IMR-90 (cell line): ENCODE results near the gene RAI2. TPM values are rescaled to one million over a fixed set of nuclear protein-coding genes. Genes with fewer than 3 reads are reported as not detected.

Experiments used
- ATAC-seq: fragments of 200-7000 bp; cut with Tn5 transposase; 2 replicates; pipeline ENCODE4 v1.9.1; 2020; ENCODE audit warnings: low read depth, mild to moderate bottlenecking, moderate library complexity
- BruUV-seq: library from RNA; stranded (reverse); fragments of 400-500 nt; replicated peaks from 2 replicates; lab custom pipeline; 2021; lab: Mats Ljungman, UMichigan
- CTCF ChIA-PET: fragments of 300-600 bp; formaldehyde crosslinking; extraction: SDS; loops from one replicate; lab custom pipeline; 2021; ENCODE audit warnings: antibody characterized with exemption; lab: Yijun Ruan, JAX
- POLR2A ChIA-PET: fragments of 300-600 bp; sonication (Branson Sonifier 250); formaldehyde crosslinking; loops from one replicate; lab custom pipeline; 2022; ENCODE audit warnings: antibody characterized with exemption; ENCODE audit not compliant: unreplicated experiment; lab: Charles Lee
- DNase-seq: peaks from one replicate; pipeline ENCODE4 v3.0.0; 2013
- H2AFZ ChIP-seq: replicated peaks from 2 replicates; pipeline ENCODE3; 2013; ENCODE audit warnings: low read length, mild to moderate bottlenecking; ENCODE audit not compliant: poor library complexity
- H2AK5ac ChIP-seq: 2 replicates; pipeline ENCODE4 v1.6.1; 2013; ENCODE audit warnings: low read depth, low read length, inconsistent platforms
- H2AK9ac ChIP-seq: replicated peaks from 2 replicates; pipeline ENCODE3; 2013; ENCODE audit warnings: mild to moderate bottlenecking, low read depth, low read length, moderate library complexity; ENCODE audit not compliant: poor library complexity
- H2BK120ac ChIP-seq: 2 replicates; pipeline ENCODE4 v1.6.1; 2013; ENCODE audit warnings: low read depth, low read length, inconsistent platforms
- H2BK15ac ChIP-seq: 3 replicates; pipeline ENCODE4 v1.6.1; 2013; ENCODE audit warnings: low read depth, low read length, inconsistent platforms
- H2BK20ac ChIP-seq: 2 replicates; pipeline ENCODE4 v1.6.1; 2013; ENCODE audit warnings: low read depth, mild to moderate bottlenecking, inconsistent platforms, low read length, moderate library complexity
- H2BK5ac ChIP-seq: 2 replicates; pipeline ENCODE4 v1.6.1; 2013; ENCODE audit warnings: mild to moderate bottlenecking, low read depth, low read length, inconsistent platforms; ENCODE audit not compliant: poor library complexity, severe bottlenecking
- H3K14ac ChIP-seq: replicated peaks from 2 replicates; pipeline ENCODE4 v1.6.1; 2013; ENCODE audit warnings: low read depth, low read length, inconsistent platforms
- H3K18ac ChIP-seq: 2 replicates; pipeline ENCODE4 v1.6.1; 2013; ENCODE audit warnings: low read depth, low read length, control low read depth
- H3K23ac ChIP-seq: 2 replicates; pipeline ENCODE4 v1.6.1; 2013; ENCODE audit warnings: low read depth, low read length, inconsistent platforms
- H3K27ac ChIP-seq: 2 replicates; pipeline ENCODE4 v1.5.1; 2013; ENCODE audit warnings: mild to moderate bottlenecking, control low read depth, low read length; ENCODE audit not compliant: insufficient read depth
- H3K27me3 ChIP-seq: 2 replicates; pipeline ENCODE4 v1.6.1; 2013; ENCODE audit warnings: low read length; ENCODE audit not compliant: control insufficient read depth, insufficient read depth
- H3K36me3 ChIP-seq: 2 replicates; pipeline ENCODE4 v1.6.1; 2013; ENCODE audit warnings: low read length, mixed read lengths; ENCODE audit not compliant: control insufficient read depth, insufficient read depth
- H3K4ac ChIP-seq: 2 replicates; pipeline ENCODE4 v1.6.1; 2013; ENCODE audit warnings: low read depth, low read length, inconsistent platforms
- H3K4me1 ChIP-seq: 2 replicates; pipeline ENCODE4 v1.6.1; 2013; ENCODE audit warnings: low read length, mixed read lengths; ENCODE audit not compliant: control insufficient read depth, insufficient read depth
- H3K4me2 ChIP-seq: 2 replicates; pipeline ENCODE4 v1.6.1; 2013; ENCODE audit warnings: low read depth, mild to moderate bottlenecking, control low read depth, low read length, moderate library complexity
- H3K4me3 ChIP-seq: 2 replicates; pipeline ENCODE4 v1.5.1; 2013; ENCODE audit warnings: low read depth, mild to moderate bottlenecking, control low read depth, low read length, moderate library complexity; ENCODE audit not compliant: insufficient read depth
- H3K56ac ChIP-seq: 2 replicates; pipeline ENCODE4 v1.6.1; 2013; ENCODE audit warnings: low read length, inconsistent platforms; ENCODE audit not compliant: insufficient read depth; ENCODE audit errors: extremely low read depth
- H3K79me1 ChIP-seq, 2 experiments: 2 replicates each; pipeline ENCODE4 v1.6.1; 2013; ENCODE audit warnings: low read length in 2 of 2, inconsistent platforms in 1 of 2, low read depth in 1 of 2
- H3K9ac ChIP-seq: 2 replicates; pipeline ENCODE4 v1.6.1; 2013; ENCODE audit warnings: low read depth, low read length, control low read depth
- H3K9me1 ChIP-seq: 2 replicates; pipeline ENCODE4 v1.6.1; 2013; ENCODE audit warnings: low read length, inconsistent platforms; ENCODE audit not compliant: insufficient read depth
- H3K9me3 ChIP-seq: 2 replicates; pipeline ENCODE4 v1.6.1; 2013; ENCODE audit warnings: low read length; ENCODE audit not compliant: control insufficient read depth, insufficient read depth
- H4K20me1 ChIP-seq: 2 replicates; pipeline ENCODE4 v1.6.1; 2013; ENCODE audit warnings: low read length, inconsistent platforms; ENCODE audit not compliant: insufficient read depth
- H4K5ac ChIP-seq: 2 replicates; pipeline ENCODE4 v1.6.1; 2013; ENCODE audit warnings: mild to moderate bottlenecking, low read depth, low read length, control low read depth
- H4K8ac ChIP-seq, 2 experiments: 2 replicates each; pipeline ENCODE4 v1.6.1; 2013; ENCODE audit warnings: low read depth in 2 of 2, low read length in 2 of 2, control low read depth in 1 of 2, inconsistent platforms in 1 of 2
- H4K91ac ChIP-seq: 2 replicates; pipeline ENCODE4 v1.6.1; 2013; ENCODE audit warnings: low read depth, low read length, inconsistent platforms; ENCODE audit not compliant: insufficient read depth
- BHLHE40 ChIP-seq: fragments of 150-350 bp; IDR thresholded peaks from 2 replicates; pipeline ENCODE4 v1.6.1; 2016; ENCODE audit warnings: mild to moderate bottlenecking, low read depth, low read length
- CEBPB ChIP-seq: IDR thresholded peaks from 2 replicates; pipeline ENCODE4 v1.6.1; 2012; ENCODE audit warnings: low read depth, low read length, improper control_type of control experiment
- CHD1 ChIP-seq: IDR thresholded peaks from 2 replicates; pipeline ENCODE4 v1.6.1; 2012; ENCODE audit warnings: low read depth, low read length, improper control_type of control experiment
- CTCF ChIP-seq: conservative IDR thresholded peaks from 2 replicates; pipeline ENCODE4 v1.5.1; 2012; ENCODE audit warnings: mild to moderate bottlenecking, low read depth, low read length, improper control_type of control experiment
- FOS ChIP-seq: fragments of 150-350 bp; IDR thresholded peaks from 2 replicates; pipeline ENCODE4 v1.6.1; 2016; ENCODE audit warnings: low read depth, low read length
- MAFK ChIP-seq: IDR thresholded peaks from 2 replicates; pipeline ENCODE4 v1.6.1; 2012; ENCODE audit warnings: low read depth, low read length, improper control_type of control experiment
- MXI1 ChIP-seq: IDR thresholded peaks from 2 replicates; pipeline ENCODE4 v1.6.1; 2012; ENCODE audit warnings: low read depth, mild to moderate bottlenecking, low read length, moderate library complexity, borderline replicate concordance
- NFE2L2 ChIP-seq: fragments of 150-350 bp; IDR thresholded peaks from 2 replicates; pipeline ENCODE4 v1.6.1; 2016; ENCODE audit warnings: low read depth, mild to moderate bottlenecking, low read length
- RCOR1 ChIP-seq: IDR thresholded peaks from 2 replicates; pipeline ENCODE4 v1.6.1; 2012; ENCODE audit warnings: mild to moderate bottlenecking, low read length, improper control_type of control experiment; ENCODE audit not compliant: insufficient replicate concordance
- RFX5 ChIP-seq: IDR thresholded peaks from 2 replicates; pipeline ENCODE4 v1.8.0; 2012; ENCODE audit warnings: low read depth, mild to moderate bottlenecking, low read length, moderate library complexity
- WGBS, 2 experiments: methylation state at CpG; one replicate each; pipeline versions ENCODE4 v1.1.5 to v1.1.7; 2013; ENCODE audit warnings: missing lambda C conversion rate in 2 of 2; ENCODE audit not compliant: insufficient read length in 1 of 2; ENCODE audit errors: extremely low coverage in 2 of 2; 5-methylcytosine and 5-hydroxymethylcytosine counted together
- dilution Hi-C: fragments of 300-500 bp; cut with HindIII; formaldehyde crosslinking; loops from one replicate; pipeline ENCODE4 v1.14.3; 2018; ENCODE audit warnings: low sequenced_read_pairs; ENCODE audit not compliant: unreplicated experiment
- in situ Hi-C: fragments of 300-500 bp; cut with MboI; formaldehyde crosslinking; loops from 3 replicates; pipeline ENCODE4 v1.14.3; 2019; ENCODE audit warnings: low sequenced_read_pairs, inconsistent platforms, mixed read lengths
- intact Hi-C: fragments of 100-400 bp; cut with micrococcal nuclease; formaldehyde crosslinking; loops from 2 replicates; pipeline ENCODE4 v1.10.0; 2022
- polyA plus RNA-seq, 3 experiments: library from polyadenylated mRNA; depleted of rRNA; stranded (reverse); fragments of >200 nt; gene quantifications; 2 replicates each; pipeline ENCODE4 v1.2.3, GENCODE V29; 2012; ENCODE audit warnings: low replicate concordance in 1 of 3
- total RNA-seq: library from RNA; depleted of rRNA; stranded (reverse); fragments of >200 nt; gene quantifications from 2 replicates; pipeline ENCODE4 v1.2.3, GENCODE V29; 2012
- TF ChIP-seq, protein P1 (sequence below): fragments of 150-350 bp; IDR thresholded peaks from 2 replicates; pipeline ENCODE4 v1.6.1; 2017; ENCODE audit warnings: mild to moderate bottlenecking, antibody characterized with exemption, low read length, low read depth

Gene RAI2
- total and polyA plus RNA-seq, 2 of the 4 experiments (the other 2 are of a cell fraction): 0.07 TPM; not detected in 1

GRCh38 chrX:17759990-17760389, 101.1 kb downstream of the RAI2 start:
- H4K91ac ChIP-seq: no peak overlapping the region

More at GRCh38 chrX:17759990-17760389, 101.1 kb downstream of the RAI2 start:
- Histone ChIP-seq H3K4me2 (no peak overlapping the region), H3K27me3 (peaks cover 2% of the 10 kb centered on the region; the same call in 1 of the 2 replicates), H2BK5ac (no peak overlapping the region), H2AFZ (no peak overlapping the region), H3K14ac (no peak overlapping the region), H4K20me1 (no peaks in the 10 kb centered on the region), H3K9me3 (no peaks in the 10 kb centered on the region), H2AK9ac (no peak overlapping the region), H2BK15ac (no peak overlapping the region), H3K9me1 (no peaks in the 10 kb centered on the region), H3K4me3 (no peak overlapping the region), H3K36me3 (no peaks in the 10 kb centered on the region), H3K9ac (no peak overlapping the region), H3K4me1 (no peaks in the 10 kb centered on the region), H2AK5ac (no peak overlapping the region), H3K18ac (no peak overlapping the region), H3K27ac (no peak overlapping the region), H4K8ac (no peak overlapping the region), H2BK20ac (no peak overlapping the region), H3K4ac (no peak overlapping the region), H3K23ac (no peak overlapping the region), H4K5ac (no peak overlapping the region), H2BK120ac (no peak overlapping the region), H3K79me1 (no peaks in the 10 kb centered on the region), H3K56ac (no peak overlapping the region)
- intact Hi-C loops (loop anchor here (10.0 kb wide), 1 partner anchor 1685 kb away; no protein-coding TSS in a partner anchor), dilution Hi-C loops (no loop called here), in situ Hi-C loops (loop anchor here (25.0 kb wide), 1 partner anchor 602 kb away; the partner anchor contains the start of gene SCML2)
- no CpG with 5 or more reads among the region's 1 CpG for WGBS, 2 experiments
- ATAC-seq (no peak), DNase-seq (no peak)
- ChIA-PET CTCF (no interaction called here), POLR2A (no interaction called here)
- no peak for TF ChIP-seq CHD1
- TF ChIP-seq MXI1: no peak
- TF ChIP-seq RCOR1: no peak
- no peak for TF ChIP-seq CTCF
- TF ChIP-seq FOS: no peak
- TF ChIP-seq MAFK: no peak
- TF ChIP-seq BHLHE40: no peak
- no peak for TF ChIP-seq CEBPB
- TF ChIP-seq NFE2L2: no peak
- TF ChIP-seq RFX5: no peak
- TF ChIP-seq, protein P1, sequence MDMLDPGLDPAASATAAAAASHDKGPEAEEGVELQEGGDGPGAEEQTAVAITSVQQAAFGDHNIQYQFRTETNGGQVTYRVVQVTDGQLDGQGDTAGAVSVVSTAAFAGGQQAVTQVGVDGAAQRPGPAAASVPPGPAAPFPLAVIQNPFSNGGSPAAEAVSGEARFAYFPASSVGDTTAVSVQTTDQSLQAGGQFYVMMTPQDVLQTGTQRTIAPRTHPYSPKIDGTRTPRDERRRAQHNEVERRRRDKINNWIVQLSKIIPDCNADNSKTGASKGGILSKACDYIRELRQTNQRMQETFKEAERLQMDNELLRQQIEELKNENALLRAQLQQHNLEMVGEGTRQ: no peak
- BruUV-seq: no TSS peak
